GM19351 (cell line): ENCODE results near the gene ASGR1.

Experiments
- ATAC-seq: cut with Tn5 transposase; IDR thresholded peaks from one replicate; pipeline ENCODE4 v1.9.1; 2021; ENCODE audit warnings: mild to moderate bottlenecking, moderate library complexity; ENCODE audit not compliant: unreplicated experiment

ASGR1 gene, protein sequence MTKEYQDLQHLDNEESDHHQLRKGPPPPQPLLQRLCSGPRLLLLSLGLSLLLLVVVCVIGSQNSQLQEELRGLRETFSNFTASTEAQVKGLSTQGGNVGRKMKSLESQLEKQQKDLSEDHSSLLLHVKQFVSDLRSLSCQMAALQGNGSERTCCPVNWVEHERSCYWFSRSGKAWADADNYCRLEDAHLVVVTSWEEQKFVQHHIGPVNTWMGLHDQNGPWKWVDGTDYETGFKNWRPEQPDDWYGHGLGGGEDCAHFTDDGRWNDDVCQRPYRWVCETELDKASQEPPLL

DNA sequence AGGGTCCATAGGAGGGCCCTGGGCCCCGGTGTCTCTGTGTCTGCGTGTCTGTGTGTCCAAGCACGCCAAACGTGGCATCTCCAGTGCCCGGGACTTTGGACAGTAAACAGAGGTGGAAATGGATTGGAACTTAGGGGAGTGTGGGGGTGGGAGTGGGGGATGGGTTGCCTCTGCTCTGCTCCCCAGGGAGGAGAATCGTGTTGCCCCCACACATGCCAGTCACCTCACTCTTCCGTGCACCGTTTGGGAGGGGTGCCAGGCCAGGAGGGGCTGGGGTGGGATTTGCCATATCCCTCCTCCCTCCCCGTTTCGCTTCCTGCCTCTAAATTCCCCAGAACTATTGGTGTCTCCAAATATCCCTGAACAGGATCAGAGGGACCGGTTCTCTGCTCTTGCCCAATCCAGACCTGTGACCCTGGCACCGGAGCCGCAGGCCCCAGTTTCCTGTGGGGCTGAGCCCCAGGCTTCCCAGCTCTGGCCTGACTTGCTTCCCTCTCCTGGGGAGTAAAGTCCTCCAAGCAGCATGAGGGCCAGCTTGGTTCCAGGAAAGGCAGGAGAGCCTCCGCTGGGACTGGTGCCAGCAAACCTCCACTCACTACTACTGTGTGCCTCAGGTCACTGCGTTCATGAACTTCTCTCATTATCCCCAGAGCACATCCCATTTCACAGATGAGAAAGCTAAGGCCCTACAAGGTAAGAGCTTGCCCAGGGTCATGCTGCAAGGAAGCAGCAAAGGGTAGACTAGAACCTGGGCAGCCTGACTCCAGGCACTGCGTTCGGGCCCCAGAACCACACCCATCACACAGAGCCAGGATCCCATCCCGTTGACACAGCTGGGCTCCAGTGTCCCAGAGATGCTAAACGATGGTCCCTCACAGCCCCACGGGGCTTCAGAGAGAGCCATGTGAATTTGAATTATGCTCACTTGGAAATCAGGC is at the start of gene ASGR1:
Gene ASGR1, minus strand, starts transcription at position 54 of the 938 bp plus-strand sequence. CDS start 807 bp downstream, outside the sequence.
- no peak for ATAC-seq

DNA sequence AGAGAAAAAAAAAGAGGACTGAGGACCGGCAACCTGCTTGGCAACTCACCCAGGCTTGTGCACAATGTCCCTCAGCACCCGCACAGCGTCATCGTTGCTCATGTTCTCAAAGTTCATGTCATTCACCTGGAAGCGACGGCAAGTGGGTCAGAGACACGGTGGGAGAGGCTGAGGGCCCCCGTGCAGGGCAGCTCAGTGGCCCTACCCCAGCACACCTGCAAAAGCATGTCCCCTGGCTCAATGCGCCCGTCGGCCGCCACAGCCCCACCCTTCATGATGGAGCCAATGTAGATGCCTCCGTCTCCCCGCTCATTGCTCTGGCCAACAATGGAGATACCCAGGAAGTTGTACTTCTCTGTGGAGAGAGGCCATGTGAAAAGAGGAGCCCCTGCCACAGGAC is 49.8 kb upstream of the ASGR1 start:
- ATAC-seq: no peak

DNA sequence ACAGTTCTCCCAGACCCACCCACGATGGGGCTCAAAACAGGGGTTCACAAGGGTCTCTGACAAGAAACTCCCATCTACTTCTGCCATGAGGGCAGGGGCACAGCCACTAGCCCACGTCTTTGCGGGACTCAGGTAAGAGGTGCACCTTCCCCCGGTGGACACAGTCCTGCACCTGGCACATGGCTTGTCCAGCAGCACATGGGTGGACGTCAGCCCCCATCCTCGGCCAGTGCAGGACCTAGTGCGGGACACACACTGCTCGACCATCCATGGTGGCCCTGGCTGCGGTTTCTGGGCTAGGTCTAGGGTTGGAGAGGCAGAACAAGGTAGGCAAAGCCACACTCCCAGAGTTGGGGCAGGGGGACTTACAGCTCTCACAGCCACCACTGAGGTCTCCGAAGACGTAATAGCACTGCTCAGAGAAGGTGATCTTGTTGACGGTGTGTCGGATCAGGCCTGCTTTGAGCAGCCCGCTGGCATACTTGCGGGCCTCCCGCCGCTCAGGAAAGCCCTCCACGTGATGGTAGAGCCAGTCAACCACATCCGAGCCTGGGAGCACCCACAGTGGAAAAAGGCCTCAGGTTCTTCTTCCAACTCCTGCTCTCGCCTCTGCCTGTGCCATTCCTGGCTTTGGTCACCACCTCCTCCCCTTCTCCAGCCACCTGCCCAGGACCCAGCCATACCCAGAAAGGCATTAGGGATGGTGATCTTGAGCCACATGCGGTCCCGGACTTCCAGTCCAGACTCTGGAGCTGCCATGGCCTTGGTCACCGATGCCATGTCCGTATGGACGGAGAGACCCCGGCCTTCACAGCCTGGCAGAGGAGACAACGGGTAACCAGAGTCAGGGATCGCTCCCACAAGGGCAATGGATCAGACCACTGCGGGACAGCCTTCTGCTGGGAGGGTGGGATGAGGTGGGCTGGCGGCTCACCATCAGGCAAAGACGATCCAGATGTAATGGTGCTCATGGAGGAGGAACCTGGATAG is 47.8 kb upstream of the ASGR1 start:
- ATAC-seq: no peak

DNA sequence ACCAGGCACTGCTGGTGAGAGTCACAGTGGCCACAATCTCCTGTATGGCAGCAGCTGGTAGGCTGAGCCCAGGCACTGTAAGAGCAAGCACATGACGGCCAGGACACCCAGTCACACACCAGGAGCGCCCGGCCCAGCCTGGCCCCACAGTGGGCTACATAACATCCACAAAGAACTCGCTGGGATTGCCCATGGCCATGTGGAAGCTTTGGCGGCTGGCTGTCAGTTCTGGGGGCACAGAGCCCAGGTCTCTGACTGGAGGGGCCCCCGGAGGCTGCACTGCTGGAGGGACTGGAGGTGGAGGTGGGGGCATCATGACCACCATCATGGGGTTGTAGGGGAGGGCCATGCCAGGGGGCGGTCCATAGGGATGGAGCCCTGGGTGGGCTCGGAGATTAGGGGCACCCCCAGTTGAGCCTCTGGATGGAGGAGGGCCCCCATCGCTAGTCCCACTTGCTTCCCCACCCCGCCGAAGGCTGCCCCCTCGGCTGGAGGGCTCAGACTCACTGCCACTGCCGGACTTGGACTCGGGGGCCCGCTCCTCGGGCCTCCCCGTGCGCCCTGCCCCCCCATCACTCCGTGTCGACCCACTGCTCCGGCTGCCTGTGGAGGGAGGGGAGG is 46.7 kb upstream of the ASGR1 start:
- ATAC-seq: no peak

DNA sequence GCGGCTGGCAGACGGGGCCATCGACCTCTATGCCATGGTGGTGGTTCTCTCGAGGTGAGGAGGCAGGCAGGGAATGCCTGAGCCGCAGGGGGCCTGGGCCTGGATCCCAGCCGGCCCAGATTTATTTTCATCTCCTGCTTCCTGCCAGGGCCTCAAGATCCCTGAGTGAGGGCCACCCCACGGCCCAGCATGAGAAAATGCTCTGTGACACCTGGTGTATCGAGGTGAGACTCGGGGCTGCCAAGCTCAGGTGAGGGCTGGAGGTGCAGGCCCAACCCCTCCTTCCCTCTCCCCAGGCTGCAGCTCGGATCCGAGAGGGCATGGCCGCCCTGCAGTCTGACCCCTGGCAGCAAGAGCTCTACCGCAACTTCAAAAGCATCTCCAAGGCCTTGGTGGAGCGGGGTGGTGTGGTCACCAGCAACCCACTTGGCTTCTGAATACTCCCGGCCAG is 45.5 kb upstream of the ASGR1 start:
- ATAC-seq: no peak

DNA sequence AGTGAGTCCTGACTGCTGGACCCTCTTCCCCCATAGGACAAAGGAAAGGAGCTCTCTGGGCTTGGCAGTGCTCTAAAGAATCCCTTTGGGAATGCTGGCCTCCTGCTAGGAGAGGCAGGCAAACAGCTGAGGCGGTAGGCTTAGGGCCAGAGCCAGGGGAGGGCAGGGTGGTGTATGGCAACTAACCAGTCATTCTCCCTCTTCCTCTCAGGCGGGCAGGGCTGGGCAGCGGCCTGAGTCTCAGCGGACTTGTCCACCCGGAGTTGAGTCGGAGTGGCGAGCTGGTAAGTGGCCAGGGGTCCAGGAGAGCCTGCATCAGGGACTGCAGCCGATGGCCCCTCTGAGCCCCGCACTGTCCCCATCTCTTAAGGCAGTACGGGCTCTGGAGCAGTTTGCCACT is 44.9 kb upstream of the ASGR1 start:
- ATAC-seq: no peak

DNA sequence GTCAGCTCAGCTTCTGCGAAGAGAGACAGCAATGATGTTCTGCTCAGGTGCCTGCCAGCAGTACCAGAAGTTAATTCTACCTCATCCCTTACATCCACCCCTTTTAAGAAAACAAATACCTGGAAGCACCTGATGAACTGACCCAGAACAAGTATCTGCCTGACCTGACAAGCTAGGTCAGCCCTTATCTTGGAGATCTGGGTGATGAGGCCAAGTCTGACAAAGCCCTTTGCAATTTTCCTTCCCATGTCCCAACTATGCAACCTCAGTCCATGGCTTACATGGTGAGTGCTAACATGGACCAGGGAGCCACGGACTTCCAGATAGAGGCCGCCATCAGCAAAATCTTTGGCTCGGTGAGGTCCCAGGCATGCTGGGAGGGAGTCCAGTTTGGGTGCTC is 44.2 kb upstream of the ASGR1 start:
- ATAC-seq: no peak

DNA sequence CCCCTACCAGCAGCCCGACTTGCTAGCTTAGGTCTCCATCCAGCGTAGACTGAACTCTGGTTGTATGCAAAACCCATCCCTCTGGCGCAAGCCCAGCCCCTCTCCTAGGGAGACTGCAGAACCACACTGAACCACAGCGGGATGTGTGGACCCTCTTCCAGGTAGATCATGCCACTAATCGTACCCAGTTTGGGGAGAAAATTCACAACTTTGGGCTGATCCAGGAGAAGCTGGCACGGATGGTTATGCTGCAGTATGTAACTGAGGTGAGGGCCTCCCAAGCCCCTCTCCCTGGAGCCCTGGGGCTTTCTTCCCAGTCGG is 43.8 kb upstream of the ASGR1 start:
- no peak for ATAC-seq

DNA sequence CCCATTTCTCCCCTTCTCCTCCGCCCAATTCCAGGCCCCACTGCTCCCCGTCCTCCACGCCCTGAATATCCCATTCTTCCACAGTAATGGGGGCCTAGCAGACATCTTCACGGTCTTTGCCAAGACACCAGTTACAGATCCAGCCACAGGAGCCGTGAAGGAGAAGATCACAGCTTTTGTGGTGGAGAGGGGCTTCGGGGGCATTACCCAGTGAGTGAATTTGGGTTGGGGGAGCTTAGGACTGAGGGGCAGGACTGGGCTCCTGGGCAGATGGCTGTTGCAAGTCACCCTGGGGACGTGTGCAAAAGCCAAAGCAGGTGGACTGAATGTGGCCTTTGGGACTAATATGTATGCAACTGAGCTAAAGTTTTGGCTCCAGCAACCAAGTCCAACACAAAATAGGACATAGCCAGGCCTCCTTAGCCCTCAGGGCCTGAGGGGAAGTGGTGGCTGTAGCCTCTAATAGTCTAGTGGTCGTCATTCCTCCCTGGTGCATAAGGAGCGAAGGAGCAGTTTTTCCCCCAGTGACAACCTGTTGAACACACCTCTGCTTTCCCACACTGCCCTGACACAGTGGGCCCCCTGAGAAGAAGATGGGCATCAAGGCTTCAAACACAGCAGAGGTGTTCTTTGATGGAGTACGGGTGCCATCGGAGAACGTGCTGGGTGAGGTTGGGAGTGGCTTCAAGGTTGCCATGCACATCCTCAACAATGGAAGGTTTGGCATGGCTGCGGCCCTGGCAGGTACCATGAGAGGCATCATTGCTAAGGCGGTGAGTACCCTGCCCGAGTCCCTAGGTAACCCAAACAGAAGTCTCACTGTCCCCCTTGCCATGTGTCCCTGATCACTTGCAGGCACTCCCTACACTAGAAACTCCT is 43.2 kb upstream of the ASGR1 start:
- ATAC-seq: no peak

DNA sequence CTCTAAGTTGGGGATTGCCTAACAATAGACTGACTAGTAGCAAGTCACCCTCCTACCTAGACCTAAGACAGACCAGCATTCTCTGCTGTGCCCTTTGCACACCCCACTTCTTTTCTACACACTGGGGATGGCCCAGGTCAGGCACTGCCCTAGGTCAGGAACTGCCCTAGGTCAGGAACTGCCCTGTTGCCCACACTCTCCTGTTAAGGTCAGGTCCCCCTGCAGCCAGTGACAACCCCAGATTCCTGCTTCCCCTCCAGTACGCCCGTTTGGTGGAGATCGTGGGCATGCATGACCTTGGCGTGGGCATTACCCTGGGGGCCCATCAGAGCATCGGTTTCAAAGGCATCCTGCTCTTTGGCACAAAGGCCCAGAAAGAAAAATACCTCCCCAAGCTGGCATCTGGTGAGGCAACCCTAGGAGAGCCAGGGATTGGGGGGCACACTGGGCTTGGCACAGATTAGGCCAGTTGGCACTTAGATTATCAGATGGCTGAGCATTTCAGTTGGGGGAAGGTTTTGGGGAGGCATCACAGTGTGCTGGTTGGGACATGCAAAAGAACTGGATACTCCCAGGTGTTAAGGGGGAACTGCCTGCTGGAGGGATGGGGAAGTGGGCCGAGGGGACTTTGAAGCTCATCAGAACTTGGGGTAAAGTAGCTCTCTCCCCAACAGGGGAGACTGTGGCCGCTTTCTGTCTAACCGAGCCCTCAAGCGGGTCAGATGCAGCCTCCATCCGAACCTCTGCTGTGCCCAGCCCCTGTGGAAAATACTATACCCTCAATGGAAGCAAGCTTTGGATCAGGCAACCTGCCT is 42.3 kb upstream of the ASGR1 start:
- ATAC-seq: no peak

DNA sequence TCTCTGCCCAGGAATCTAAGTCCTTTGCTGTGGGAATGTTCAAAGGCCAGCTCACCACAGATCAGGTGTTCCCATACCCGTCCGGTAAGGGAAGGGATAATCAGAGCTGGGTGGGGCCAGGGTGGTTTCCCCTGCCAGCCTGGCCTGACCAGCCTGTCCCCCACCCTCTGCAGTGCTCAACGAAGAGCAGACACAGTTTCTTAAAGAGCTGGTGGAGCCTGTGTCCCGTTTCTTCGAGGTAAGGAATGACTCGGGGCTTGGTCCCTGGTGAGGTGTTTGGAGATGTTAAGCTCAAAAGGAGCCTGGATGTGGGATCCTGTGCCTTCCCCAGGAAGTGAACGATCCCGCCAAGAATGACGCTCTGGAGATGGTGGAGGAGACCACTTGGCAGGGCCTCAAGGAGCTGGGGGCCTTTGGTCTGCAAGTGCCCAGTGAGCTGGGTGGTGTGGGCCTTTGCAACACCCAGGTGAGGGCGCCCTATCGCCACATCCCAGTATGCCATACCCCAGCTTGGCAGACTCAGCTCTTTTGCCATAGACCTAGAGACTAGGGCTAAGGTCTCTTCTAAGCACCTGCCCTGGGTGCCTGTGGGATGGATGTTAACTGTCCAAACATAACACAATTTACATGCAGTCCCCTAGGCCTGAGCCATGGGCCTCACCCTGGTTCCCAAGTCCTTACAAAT is 41.6 kb upstream of the ASGR1 start:
- no peak for ATAC-seq

DNA sequence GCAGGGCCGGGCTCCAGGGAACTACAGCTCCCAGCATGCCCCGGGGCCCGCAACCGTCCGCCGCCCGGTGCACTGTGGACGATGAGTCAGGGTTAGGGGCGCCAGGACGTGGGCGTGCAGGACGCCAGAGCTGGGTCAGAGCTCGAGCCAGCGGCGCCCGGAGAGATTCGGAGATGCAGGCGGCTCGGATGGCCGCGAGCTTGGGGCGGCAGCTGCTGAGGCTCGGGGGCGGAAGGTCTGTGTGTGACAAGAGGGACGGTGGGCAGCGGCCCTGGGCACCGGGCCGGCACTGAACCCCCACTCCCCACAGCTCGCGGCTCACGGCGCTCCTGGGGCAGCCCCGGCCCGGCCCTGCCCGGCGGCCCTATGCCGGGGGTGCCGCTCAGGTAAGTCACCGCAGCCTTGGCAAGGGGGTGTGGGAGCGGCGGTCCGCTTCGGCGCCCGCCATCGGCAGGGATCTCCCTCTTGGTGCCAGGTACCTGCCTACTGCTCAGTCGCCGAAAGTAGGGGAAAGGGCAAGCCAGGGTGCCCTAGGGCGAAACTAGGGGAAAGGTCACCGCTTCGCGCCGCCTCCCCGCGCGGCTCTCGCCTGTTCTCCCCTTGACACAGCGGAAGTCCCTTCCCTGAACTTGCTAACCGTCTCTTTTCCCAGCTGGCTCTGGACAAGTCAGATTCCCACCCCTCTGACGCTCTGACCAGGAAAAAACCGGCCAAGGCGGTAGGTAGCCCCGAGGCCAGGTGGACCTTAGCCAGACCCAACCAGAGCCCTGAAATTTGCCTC is 40.8 kb upstream of the ASGR1 start, which contains the start of the genes ACADVL and DLG4:
Gene ACADVL, plus strand, starts transcription at position 127 of the 781 bp plus-strand sequence. Its CDS starts 47 bp downstream, at position 174.
Gene DLG4, minus strand, starts transcription at position 25 of the 781 bp plus-strand sequence.
- peak; percentile 55 for ATAC-seq

DNA sequence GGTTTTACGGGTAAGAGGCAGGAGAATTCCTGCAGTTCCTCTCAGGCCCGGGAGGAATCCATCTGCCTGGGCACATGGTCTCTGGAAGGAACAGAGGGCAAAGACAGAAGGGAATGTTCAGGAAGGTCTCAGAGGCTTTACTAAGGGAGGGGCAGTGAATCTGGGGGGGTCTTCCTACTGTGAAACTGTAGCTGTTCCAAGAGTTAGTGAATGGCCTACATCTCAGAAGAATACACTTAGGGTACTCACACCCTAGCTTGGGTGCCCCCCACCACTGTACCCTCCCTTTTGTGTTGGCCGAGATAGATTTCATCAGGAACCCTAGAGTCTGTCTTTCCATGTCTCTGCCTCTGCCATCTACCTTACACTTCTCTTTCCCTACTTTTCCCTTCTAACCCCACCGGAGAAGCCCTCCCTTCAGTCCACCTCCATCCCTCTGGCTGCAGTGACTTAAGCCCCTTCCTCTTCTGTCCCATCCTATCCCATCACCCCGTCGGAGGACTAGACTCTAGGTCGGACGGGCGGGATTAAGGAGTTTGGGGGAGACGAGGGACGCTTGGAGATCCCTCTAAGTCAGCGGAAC is 40.1 kb upstream of the ASGR1 start:
- no peak for ATAC-seq

DNA sequence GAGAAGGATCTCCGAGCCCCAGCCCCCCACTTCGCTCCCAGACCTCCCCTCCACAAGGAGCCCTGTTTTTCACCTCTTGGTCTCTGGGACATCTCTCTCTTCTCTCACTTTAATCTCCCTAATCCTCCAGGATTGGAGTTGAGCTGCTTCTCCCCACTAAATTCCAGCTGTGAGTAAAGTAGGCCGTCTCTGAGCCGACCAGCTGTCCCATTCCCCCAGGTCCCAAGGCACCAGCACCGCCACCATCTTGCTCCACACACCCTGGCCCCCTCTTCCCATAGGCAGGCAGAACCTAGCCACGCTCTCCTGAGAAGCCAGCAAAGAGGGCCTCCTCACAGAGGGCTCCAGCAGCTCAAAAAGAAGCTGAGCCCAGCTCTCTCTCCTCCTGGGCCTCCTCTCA is 39.6 kb upstream of the ASGR1 start:
- no peak for ATAC-seq

DNA sequence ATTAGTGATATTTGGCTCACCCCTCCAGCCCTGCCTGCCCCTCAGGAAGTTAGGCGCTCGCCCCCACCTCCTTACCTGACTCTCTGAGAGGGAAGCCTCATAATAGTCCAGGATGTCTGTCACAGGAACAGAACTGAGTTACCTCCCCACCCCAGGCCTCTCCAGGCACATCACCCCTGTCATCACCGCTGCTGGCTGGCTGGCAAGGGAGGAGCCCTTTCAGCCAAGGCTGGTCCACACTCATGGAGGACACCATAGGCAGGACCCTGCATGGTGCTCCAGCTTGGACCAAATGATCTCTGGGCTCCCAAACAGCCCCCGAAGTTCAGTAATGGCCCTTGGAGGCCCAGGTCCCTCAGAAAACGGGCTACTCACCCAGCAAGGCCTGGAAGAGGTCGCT is 39.0 kb upstream of the ASGR1 start:
- ATAC-seq: no peak

DNA sequence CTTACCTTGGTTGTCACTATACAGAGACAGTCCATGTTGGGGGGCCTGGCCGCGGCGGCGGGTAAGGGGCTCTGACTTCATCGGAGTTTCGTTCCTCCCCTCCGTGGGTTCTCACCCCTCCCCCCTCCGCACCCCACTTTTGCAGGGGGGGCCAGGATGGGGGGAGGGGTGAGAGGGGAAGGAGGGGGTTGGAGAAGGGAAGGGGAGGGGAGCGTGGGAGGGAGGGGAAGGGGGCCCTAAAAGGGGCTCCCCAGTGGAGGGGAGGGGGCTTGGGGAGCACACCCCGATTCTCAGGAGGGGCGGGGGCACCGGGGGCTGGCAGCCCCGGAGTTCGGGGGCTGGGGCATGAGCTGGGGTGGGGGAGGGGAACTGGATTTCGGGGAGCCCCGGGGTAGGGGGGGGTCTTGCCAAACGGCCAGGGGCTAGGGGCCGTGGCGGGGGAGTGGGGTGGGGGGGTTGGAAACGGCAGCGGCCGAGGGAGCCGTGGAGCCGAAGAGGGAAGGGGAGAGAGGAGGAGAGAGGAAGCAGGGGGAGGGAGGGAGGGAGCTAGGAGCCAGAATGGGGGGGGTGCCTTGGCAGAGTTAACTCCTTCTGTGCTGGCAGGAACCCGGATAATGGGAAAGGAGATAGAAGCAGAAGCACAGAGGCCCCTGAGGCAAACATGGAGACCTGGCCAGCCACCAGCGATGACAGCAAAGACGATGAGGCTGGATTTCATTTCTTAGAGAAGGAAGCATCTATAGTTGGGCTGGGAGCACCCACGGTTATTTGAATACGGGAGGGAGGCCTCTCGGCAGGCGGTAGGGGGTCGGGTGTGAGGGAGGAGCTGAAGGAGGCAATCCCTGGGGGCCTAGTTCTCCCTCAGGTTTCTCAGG is 38.2 kb upstream of the ASGR1 start:
- no peak for ATAC-seq
